Neural cell (in vitro differentiated cells): ENCODE results near the gene AGBL3.
"Not testable (repeated sequence)": the region's sequence is repeated elsewhere in the genome, so short reads cannot be mapped to it uniquely, and the experiment has no call there.

Experiments used
- CTCF ChIP-seq: fragments of 450-650 bp; IDR thresholded peaks from 2 replicates; pipeline ENCODE4 v1.5.1; 2014; ENCODE audit warnings: antibody characterized with exemption, mild to moderate bottlenecking, moderate library complexity; ENCODE audit not compliant: poor library complexity, severe bottlenecking
- EP300 ChIP-seq: fragments of 450-650 bp; conservative IDR thresholded peaks from 2 replicates; pipeline ENCODE4 v1.6.1; 2014; ENCODE audit warnings: antibody characterized with exemption, mild to moderate bottlenecking, moderate library complexity; ENCODE audit not compliant: poor library complexity, severe bottlenecking
- EZH2 ChIP-seq: fragments of 200-600, 300-800 bp; shearing (Covaris generic), sonication (generic); IDR thresholded peaks from 2 replicates; pipeline ENCODE4 v1.6.1; 2014; ENCODE audit warnings: antibody characterized with exemption, low read length, borderline replicate concordance, mild to moderate bottlenecking; ENCODE audit not compliant: insufficient read depth, poor library complexity, severe bottlenecking
- POLR2AphosphoS5 ChIP-seq: IDR thresholded peaks from 2 replicates; pipeline ENCODE4 v1.6.1; 2012
- RAD21 ChIP-seq: fragments of 450-650 bp; conservative IDR thresholded peaks from 2 replicates; pipeline ENCODE4 v1.6.1; 2014; ENCODE audit warnings: antibody characterized with exemption, mild to moderate bottlenecking, moderate library complexity

- not testable (repeated sequence) for TF ChIP-seq CTCF, POLR2AphosphoS5, RAD21, EZH2, EP300
These were observed 138.3 kb downstream of the AGBL3 start for GRCh38 chr7:135124631-135125030.
